ENCODE measurements around the gene DACT2. TPM values are rescaled to one million over a fixed set of nuclear protein-coding genes. Genes with fewer than 3 reads are reported as not detected.
"Not testable (repeated sequence)": the region's sequence is repeated elsewhere in the genome, so short reads cannot be mapped to it uniquely, and the experiment has no call there.

Gene DACT2
- total RNA-seq, 4 donors from 2014 or later: 6.0 to 19.9 (median 10.0) TPM

- H3K9me3 ChIP-seq: no peaks in the 10 kb centered on the region
- TF ChIP-seq CTCF (IDR thresholded peaks at IDR 0.05) (no peak), POLR2A (IDR thresholded peaks at IDR 0.05) (no peak), EP300 (IDR thresholded peaks at IDR 0.05) (no peak), POLR2AphosphoS5 (IDR thresholded peaks at IDR 0.05) (no peak)
- H3K36me3 ChIP-seq: no peaks in the 10 kb centered on the region
- H3K27ac ChIP-seq: no peak overlapping the region
- no peak overlapping the region for H3K4me3 ChIP-seq
- 45% methylated on average over 17 of the region's 17 CpGs for WGBS
- H3K27me3 ChIP-seq: peaks cover 22% of the 10 kb centered on the region
- DNase-seq (ENCODE audit: low spot score in 2 of 2): no peak
- H3K4me1 ChIP-seq: no peaks in the 10 kb centered on the region
Observed at GRCh38 chr6:168272415-168273325, 46.9 kb downstream of the DACT2 start.

GRCh38 chr6:168270274-168271172, 49.1 kb downstream of the DACT2 start:
- Histone ChIP-seq H3K36me3 (no peaks in the 10 kb centered on the region), H3K9me3 (no peaks in the 10 kb centered on the region), H3K4me1 (peaks cover 2% of the 10 kb centered on the region), H3K4me3 (no peak overlapping the region), H3K27ac (no peak overlapping the region), H3K27me3 (peaks cover 26% of the 10 kb centered on the region)
- WGBS: 91% methylated on average over 16 of the region's 19 CpGs
- no peak for TF ChIP-seq POLR2A (IDR thresholded peaks at IDR 0.05)
- TF ChIP-seq EP300 (IDR thresholded peaks at IDR 0.05): no peak
- TF ChIP-seq POLR2AphosphoS5 (IDR thresholded peaks at IDR 0.05): no peak
- no peak for TF ChIP-seq CTCF (IDR thresholded peaks at IDR 0.05)
- no peak for DNase-seq (ENCODE audit: low spot score in 2 of 2)

- Histone ChIP-seq H3K36me3 (no peaks in the 10 kb centered on the region), H3K9me3 (no peaks in the 10 kb centered on the region), H3K27ac (no peak overlapping the region), H3K27me3 (peaks cover 17% of the 10 kb centered on the region), H3K4me1 (peaks cover 2% of the 10 kb centered on the region), H3K4me3 (no peak overlapping the region)
- no peak for TF ChIP-seq POLR2A (IDR thresholded peaks at IDR 0.05)
- TF ChIP-seq POLR2AphosphoS5 (IDR thresholded peaks at IDR 0.05): no peak
- TF ChIP-seq EP300 (IDR thresholded peaks at IDR 0.05): no peak
- no peak for TF ChIP-seq CTCF (IDR thresholded peaks at IDR 0.05)
- no peak for DNase-seq (ENCODE audit: low spot score in 2 of 2)
- WGBS: 77% methylated on average over 11 of the region's 16 CpGs
Observed at GRCh38 chr6:168269455-168270243, 49.9 kb downstream of the DACT2 start.

GRCh38 chr6:168268755-168269154, 50.8 kb downstream of the DACT2 start:
- TF ChIP-seq EP300 (IDR thresholded peaks at IDR 0.05) (no peak), POLR2AphosphoS5 (IDR thresholded peaks at IDR 0.05) (no peak), CTCF (IDR thresholded peaks at IDR 0.05) (no peak), POLR2A (IDR thresholded peaks at IDR 0.05) (no peak)
- H3K27me3 ChIP-seq: peaks cover 16% of the 10 kb centered on the region
- WGBS: 37% methylated on average over 1 of the region's 1 CpG
- no peak overlapping the region for H3K27ac ChIP-seq
- no peak for DNase-seq (ENCODE audit: low spot score in 2 of 2)
- no peaks in the 10 kb centered on the region for H3K36me3 ChIP-seq
- H3K4me1 ChIP-seq: peaks cover 5% of the 10 kb centered on the region
- no peaks in the 10 kb centered on the region for H3K9me3 ChIP-seq
- no peak overlapping the region for H3K4me3 ChIP-seq

GRCh38 chr6:168267779-168268178, 51.8 kb downstream of the DACT2 start:
- 90% methylated on average over 3 of the region's 3 CpGs for WGBS
- H3K36me3 ChIP-seq; H3K27ac ChIP-seq; DNase-seq (ENCODE audit: low spot score in 2 of 2); H3K9me3 ChIP-seq; H3K4me3 ChIP-seq; H3K4me1 ChIP-seq: not testable (repeated sequence)
- peaks cover 19% of the 10 kb centered on the region for H3K27me3 ChIP-seq

Measured in suprapubic skin (tissue), 4 donors.